GM12872 (cell line): ENCODE data around the gene TYSND1.

Experiments used
- CTCF ChIP-seq: IDR thresholded peaks from 3 replicates; pipeline ENCODE4 v1.5.1; 2011; ENCODE audit warnings: low read depth, mild to moderate bottlenecking, low read length, moderate library complexity; ENCODE audit not compliant: insufficient read depth

Gene TYSND1

GRCh38 chr10:70147259-70147625 lies 742 bp upstream of the TYSND1 start:
- TF ChIP-seq CTCF = no peak

- TF ChIP-seq CTCF = peak; percentile 63
These were observed 623 bp downstream of the TYSND1 start for GRCh38 chr10:70145666-70146488.

DNA sequence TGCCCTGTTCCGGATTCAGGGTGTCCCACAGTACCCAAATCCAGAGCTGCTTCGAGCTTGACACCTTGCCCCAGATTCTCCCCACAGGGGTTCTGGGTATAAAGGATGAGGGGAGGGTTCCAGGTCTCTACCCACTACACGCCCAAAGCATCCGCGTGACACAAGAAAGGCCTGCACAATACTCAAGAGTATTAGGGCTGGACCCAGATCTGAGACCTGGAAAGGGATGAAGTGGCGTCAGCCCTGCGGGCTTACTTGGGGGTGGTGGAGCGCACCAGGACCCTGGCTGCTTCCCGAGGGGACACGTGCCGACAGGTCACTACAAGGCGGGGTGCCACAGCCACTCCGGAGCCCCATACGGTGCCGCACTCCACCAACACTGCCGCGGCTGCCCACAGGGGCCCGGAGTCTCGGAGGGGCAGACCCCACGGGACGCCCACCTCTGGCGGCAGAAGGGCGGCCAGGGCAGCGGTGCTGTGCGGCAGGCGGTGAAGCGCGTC lies 1.3 kb downstream of the TYSND1 start:
- TF ChIP-seq CTCF = no peak

DNA sequence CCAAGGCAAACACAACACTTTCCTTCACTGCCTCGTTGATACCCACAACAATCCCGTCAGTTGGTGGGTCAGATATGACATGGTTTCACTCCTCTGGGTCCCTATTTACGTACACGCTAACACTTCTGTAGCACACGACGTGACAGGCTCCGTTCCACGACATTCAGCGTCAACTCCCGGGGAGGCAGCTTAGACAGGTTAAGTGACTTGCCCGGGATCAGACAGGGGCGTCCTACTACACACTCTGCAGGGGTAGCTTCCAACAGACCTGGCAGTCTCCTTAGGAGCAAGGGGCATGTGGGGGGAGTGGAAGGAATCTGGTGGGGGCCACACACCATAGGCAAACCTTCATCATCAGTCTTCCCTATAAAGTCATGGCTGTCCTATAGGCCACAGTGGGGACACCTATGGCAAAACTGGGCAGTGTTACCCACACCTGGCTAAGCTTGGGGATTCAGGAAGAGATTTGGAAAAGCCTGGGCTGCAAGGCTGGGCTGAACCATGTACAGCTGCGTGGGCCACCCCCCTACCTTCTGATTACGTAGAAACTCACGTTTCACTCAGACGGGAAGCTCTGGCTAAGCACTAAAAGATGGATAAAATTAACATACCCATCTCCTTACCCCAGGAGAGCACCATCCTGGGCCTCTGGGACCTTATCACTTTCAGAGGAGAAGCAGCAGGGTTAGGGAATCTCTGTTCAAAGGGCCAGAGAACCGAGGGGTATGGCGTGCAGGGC lies 2.0 kb downstream of the TYSND1 start:
- no peak for TF ChIP-seq CTCF

GRCh38 chr10:70142555-70142954 lies 3.9 kb downstream of the TYSND1 start:
- no peak for TF ChIP-seq CTCF

DNA sequence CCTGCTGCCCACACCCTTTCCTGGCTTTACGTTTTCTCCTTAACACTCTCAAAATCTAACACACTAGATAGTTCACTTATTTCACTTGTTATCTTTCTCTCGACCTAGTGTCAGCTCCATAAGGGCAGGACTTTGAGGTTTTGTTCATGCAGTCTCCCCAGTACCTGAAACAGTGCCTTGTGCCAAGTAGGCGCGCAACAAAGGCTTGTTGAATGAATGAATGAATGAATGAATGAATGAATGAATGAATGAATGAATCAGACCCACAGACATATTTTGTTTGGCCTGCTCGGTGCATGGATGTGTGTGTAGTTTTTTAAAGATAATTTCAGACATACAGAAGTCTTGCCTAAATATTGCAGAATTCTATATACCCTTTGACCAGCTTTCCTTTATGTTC lies 6.2 kb downstream of the TYSND1 start:
- TF ChIP-seq CTCF = no peak

DNA sequence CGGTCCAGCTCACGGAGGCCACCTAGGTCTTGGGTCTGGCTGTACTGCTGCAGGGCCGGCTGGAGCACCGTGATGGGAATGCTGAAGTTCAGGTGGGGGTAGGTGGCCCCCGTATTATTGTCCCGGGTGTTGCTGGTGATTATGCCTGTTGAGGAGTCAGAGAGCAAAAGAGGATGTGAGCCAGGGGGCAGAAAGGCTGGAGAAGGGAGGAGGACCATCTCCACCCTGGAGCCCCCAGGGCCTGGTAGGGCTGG lies 6.6 kb downstream of the TYSND1 start:
- TF ChIP-seq CTCF = no peak
